PC-9 (cell line): Measurements from ENCODE around the gene NOLC1.

Experiments used
- CTCF ChIP-seq: fragments of 200-600 bp; sonication (generic); conservative IDR thresholded peaks from 2 replicates; pipeline ENCODE4 v1.6.1; 2017; ENCODE audit warnings: mixed run types, antibody characterized with exemption, mild to moderate bottlenecking, moderate library complexity
- EZH2 ChIP-seq: fragments of 200-600 bp; sonication (generic); IDR thresholded peaks from 2 replicates; pipeline ENCODE4 v1.8.0; 2017; ENCODE audit warnings: antibody characterized with exemption, low read depth

GRCh38 chr10:102146971-102147428 is 5.2 kb upstream of the NOLC1 start:
- TF ChIP-seq CTCF (no peak), EZH2 (no peak)
